SU-DHL-6 (cell line): ENCODE measurements around the gene RIPK3.

Source experiments
- H2AFZ ChIP-seq: fragments of 200-600 bp; sonication (generic); 2 replicates; pipeline ENCODE4 v1.6.1; 2014; ENCODE audit warnings: low read depth, mild to moderate bottlenecking, moderate library complexity, mixed read lengths, antibody characterized with exemption, low read length; ENCODE audit not compliant: severe bottlenecking
- H3F3A ChIP-seq: fragments of 200-600 bp; shearing (Covaris generic); 2 replicates; pipeline ENCODE4 v1.6.0; 2016; ENCODE audit warnings: antibody characterized with exemption, mild to moderate bottlenecking; ENCODE audit not compliant: insufficient read depth
- H3K27ac ChIP-seq: fragments of 200-600 bp; sonication (generic); 2 replicates; pipeline ENCODE4 v1.5.1; 2016; ENCODE audit warnings: low read depth, mild to moderate bottlenecking, low read length, moderate library complexity, mixed read lengths
- H3K27me3 ChIP-seq: fragments of 200-600 bp; sonication (generic), shearing (Covaris generic); 2 replicates; pipeline ENCODE4 v1.6.0; 2014; ENCODE audit warnings: mild to moderate bottlenecking, low read length
- H3K36me3 ChIP-seq: fragments of 200-600 bp; sonication (generic); 2 replicates; pipeline ENCODE4 v1.6.1; 2014; ENCODE audit warnings: mild to moderate bottlenecking, low read length, mixed read lengths
- H3K4me2 ChIP-seq: fragments of 300-600, 200-600 bp; shearing (Covaris generic), sonication (generic); 2 replicates; pipeline ENCODE4 v1.6.0; 2014; ENCODE audit warnings: low read length, low read depth, mild to moderate bottlenecking; ENCODE audit not compliant: poor library complexity, severe bottlenecking
- H3K4me3 ChIP-seq: fragments of 200-600 bp; sonication (generic); 2 replicates; pipeline ENCODE4 v1.5.1; 2014; ENCODE audit warnings: antibody characterized with exemption, low read length, mild to moderate bottlenecking, mixed read lengths; ENCODE audit not compliant: insufficient read depth, poor library complexity, severe bottlenecking
- H3K79me2 ChIP-seq: fragments of 200-600 bp; sonication (generic); 2 replicates; pipeline ENCODE4 v1.6.1; 2014; ENCODE audit warnings: mild to moderate bottlenecking, low read length, moderate library complexity; ENCODE audit not compliant: insufficient read depth
- H3K9ac ChIP-seq: fragments of 200-600 bp; sonication (generic); 2 replicates; pipeline ENCODE4 v1.7.0; 2014; ENCODE audit warnings: mild to moderate bottlenecking, low read length
- H3K9me2 ChIP-seq: fragments of 200-600 bp; sonication (generic); replicated peaks from 2 replicates; pipeline ENCODE4 v1.6.1; 2014; ENCODE audit warnings: low read length; ENCODE audit not compliant: insufficient read depth
- H3K9me3 ChIP-seq: fragments of 200-600 bp; sonication (generic); 2 replicates; pipeline ENCODE4 v1.6.1; 2014; ENCODE audit warnings: low read length, mixed read lengths; ENCODE audit not compliant: insufficient read depth
- H4K20me1 ChIP-seq: fragments of 200-600 bp; sonication (generic); 2 replicates; pipeline ENCODE4 v1.6.1; 2014; ENCODE audit warnings: low read depth, mild to moderate bottlenecking, antibody characterized with exemption, low read length, moderate library complexity, mixed read lengths
- EZH2phosphoT487 ChIP-seq: fragments of 200-600 bp; sonication (generic), shearing (Covaris generic); conservative IDR thresholded peaks from 2 replicates; pipeline ENCODE4 v1.6.1; 2018; ENCODE audit warnings: mild to moderate bottlenecking, antibody characterized with exemption, low read length, moderate library complexity, mixed read lengths
- TF ChIP-seq, protein P1 (sequence below): fragments of 200-600 bp; sonication (generic); IDR thresholded peaks from one replicate; pipeline ENCODE4 v1.5.1; 2017; ENCODE audit warnings: antibody characterized with exemption, mild to moderate bottlenecking, low read length, moderate library complexity; ENCODE audit not compliant: insufficient read depth, poor library complexity, severe bottlenecking

Gene RIPK3

GRCh38 chr14:24293525-24293924 lies 46.3 kb downstream of the RIPK3 start:
- peaks cover 2% of the 10 kb centered on the region; the same call in 1 of the 2 replicates for H3K36me3 ChIP-seq
- H3K79me2 ChIP-seq, result 0 out of 2 replicates have a peak, but pooled peaks cover 4% of the 10 kb centered on the region
- no peak overlapping the region for H3K27ac ChIP-seq
- no peaks in the 10 kb centered on the region for H4K20me1 ChIP-seq
- no peak overlapping the region for H3K4me2 ChIP-seq
- H3K4me3 ChIP-seq, result no peak overlapping the region
- H3K9ac ChIP-seq, result no peak overlapping the region
- H3F3A ChIP-seq, result peaks cover 14% of the 10 kb centered on the region
- no peak overlapping the region for H2AFZ ChIP-seq
- H3K9me3 ChIP-seq, result no peaks in the 10 kb centered on the region
- no peaks in the 10 kb centered on the region for H3K9me2 ChIP-seq
- H3K27me3 ChIP-seq, result no peaks in the 10 kb centered on the region
- no peak for TF ChIP-seq EZH2phosphoT487
- TF ChIP-seq, protein P1, sequence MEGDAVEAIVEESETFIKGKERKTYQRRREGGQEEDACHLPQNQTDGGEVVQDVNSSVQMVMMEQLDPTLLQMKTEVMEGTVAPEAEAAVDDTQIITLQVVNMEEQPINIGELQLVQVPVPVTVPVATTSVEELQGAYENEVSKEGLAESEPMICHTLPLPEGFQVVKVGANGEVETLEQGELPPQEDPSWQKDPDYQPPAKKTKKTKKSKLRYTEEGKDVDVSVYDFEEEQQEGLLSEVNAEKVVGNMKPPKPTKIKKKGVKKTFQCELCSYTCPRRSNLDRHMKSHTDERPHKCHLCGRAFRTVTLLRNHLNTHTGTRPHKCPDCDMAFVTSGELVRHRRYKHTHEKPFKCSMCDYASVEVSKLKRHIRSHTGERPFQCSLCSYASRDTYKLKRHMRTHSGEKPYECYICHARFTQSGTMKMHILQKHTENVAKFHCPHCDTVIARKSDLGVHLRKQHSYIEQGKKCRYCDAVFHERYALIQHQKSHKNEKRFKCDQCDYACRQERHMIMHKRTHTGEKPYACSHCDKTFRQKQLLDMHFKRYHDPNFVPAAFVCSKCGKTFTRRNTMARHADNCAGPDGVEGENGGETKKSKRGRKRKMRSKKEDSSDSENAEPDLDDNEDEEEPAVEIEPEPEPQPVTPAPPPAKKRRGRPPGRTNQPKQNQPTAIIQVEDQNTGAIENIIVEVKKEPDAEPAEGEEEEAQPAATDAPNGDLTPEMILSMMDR, result no peak

DNA sequence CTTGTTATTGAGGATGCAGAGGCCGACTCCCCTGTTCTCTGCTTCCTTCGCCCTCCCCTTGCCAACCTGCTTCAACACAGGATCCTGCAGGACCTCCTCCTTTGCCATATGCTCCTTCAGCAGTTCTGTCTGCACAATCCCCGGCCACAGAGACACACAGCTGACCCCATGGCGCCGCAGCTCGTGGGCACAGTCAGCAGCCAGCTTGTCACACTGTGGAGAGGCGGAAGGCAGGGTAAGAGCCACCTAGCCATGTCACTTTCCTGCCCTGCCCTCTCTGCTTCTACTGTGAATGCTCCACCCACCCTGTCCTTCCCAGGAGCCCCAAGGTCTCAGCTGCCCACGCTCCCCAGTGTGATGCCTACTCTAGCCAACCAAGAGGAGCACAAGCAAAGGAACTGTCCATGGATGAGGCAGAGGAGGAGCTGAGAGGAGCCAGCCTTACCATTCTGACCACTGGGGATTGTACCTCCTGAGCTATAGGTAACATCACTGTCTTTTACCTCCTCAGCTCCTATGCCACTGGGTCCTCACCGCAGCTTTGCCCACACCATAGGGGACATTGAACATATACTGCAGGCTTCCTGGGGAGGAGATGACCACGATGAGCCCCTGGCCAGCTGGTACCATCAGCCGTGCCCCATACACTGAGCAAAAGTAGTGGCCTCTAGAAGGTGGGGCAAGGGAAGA lies 47.5 kb downstream of the RIPK3 start:
- H3K9me3 ChIP-seq, result no peaks in the 10 kb centered on the region
- H3K27me3 ChIP-seq, result no peaks in the 10 kb centered on the region
- no peak overlapping the region for H3K9ac ChIP-seq
- H3K79me2 ChIP-seq, result no peaks in the 10 kb centered on the region
- no peak overlapping the region for H2AFZ ChIP-seq
- H3K36me3 ChIP-seq, result peaks cover 2% of the 10 kb centered on the region; the same call in 1 of the 2 replicates
- no peak for TF ChIP-seq EZH2phosphoT487
- TF ChIP-seq, protein P1, result no peak
- H3F3A ChIP-seq, result peaks cover 6% of the 10 kb centered on the region; the same call in 1 of the 2 replicates
- H3K9me2 ChIP-seq, result no peaks in the 10 kb centered on the region
- H4K20me1 ChIP-seq, result no peaks in the 10 kb centered on the region
- no peak overlapping the region for H3K4me3 ChIP-seq
- no peak overlapping the region for H3K4me2 ChIP-seq
- H3K27ac ChIP-seq, result no peak overlapping the region

DNA sequence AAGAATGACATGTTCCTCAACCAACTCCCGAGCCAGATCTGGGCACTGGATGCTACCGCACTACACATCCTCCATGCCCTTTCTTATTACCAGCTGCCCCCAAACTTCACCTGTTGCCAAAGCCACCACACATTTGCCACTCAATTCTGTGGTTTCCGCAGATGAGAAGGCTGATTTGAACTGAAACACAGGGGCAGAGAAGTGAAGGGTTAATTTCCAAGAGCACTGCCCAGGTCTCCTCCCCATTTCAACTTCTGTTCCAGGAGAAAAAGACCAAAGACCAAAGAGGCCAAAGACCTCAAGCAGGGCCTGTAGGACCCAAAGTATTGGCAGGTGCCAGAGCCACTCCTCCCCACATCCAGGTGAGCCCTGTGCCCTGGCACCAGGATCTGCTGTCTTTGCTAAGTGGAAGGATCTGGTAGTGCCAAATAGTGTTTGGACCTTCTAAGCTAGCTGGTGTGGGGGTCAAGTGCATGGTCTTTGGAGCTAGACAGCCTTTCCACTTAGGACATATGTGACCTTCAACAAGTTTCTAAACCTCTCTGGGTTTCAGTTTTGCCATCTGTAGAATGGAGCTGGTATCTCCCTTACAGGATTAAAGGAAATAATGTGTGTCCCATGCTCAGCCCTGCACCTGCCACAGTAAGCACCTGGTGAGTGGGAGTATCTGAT lies 48.2 kb downstream of the RIPK3 start:
- H3K9me3 ChIP-seq, result no peaks in the 10 kb centered on the region
- H3K27me3 ChIP-seq, result no peaks in the 10 kb centered on the region
- no peaks in the 10 kb centered on the region for H3K79me2 ChIP-seq
- H3K4me2 ChIP-seq, result no peak overlapping the region
- no peak overlapping the region for H2AFZ ChIP-seq
- H3K36me3 ChIP-seq, result peaks cover 2% of the 10 kb centered on the region; the same call in 1 of the 2 replicates
- no peak overlapping the region for H3K9ac ChIP-seq
- H3K27ac ChIP-seq, result no peak overlapping the region
- TF ChIP-seq, protein P1, result no peak
- no peak for TF ChIP-seq EZH2phosphoT487
- no peaks in the 10 kb centered on the region for H4K20me1 ChIP-seq
- H3K9me2 ChIP-seq, result no peaks in the 10 kb centered on the region
- H3K4me3 ChIP-seq, result no peak overlapping the region
- H3F3A ChIP-seq, result 0 out of 2 replicates have a peak, but pooled peaks cover 3% of the 10 kb centered on the region
